Measurements from ENCODE around the gene INSC.

The INSC gene

GRCh38 chr11:15248749-15249148 lies 134.0 kb downstream of the INSC start:
- TF ChIP-seq RAD21 (IDR thresholded peaks at IDR 0.05; ENCODE audit: low read depth) (no peak), MAX (IDR thresholded peaks at IDR 0.05) (no peak), FOXM1 (IDR thresholded peaks at IDR 0.05; ENCODE audit: borderline replicate concordance, low read depth) (no peak), CEBPB (IDR thresholded peaks at IDR 0.05) (no peak), YY1 (IDR thresholded peaks at IDR 0.05; ENCODE audit: low read depth) (no peak), ZBTB7A (IDR thresholded peaks at IDR 0.05; ENCODE audit: low read depth) (no peak), REST (IDR thresholded peaks at IDR 0.05; ENCODE audit: low read depth) (no peak), USF1 (IDR thresholded peaks at IDR 0.05) (no peak), EGR1 (IDR thresholded peaks at IDR 0.05) (no peak), CREB1 (IDR thresholded peaks at IDR 0.05; ENCODE audit: low read depth) (no peak), TAF1 (IDR thresholded peaks at IDR 0.05; ENCODE audit: low read depth) (no peak), NFIC (IDR thresholded peaks at IDR 0.05) (no peak), EP300 (IDR thresholded peaks at IDR 0.05; ENCODE audit: borderline replicate concordance) (no peak), TEAD4 (IDR thresholded peaks at IDR 0.05) (no peak), TCF12 (IDR thresholded peaks at IDR 0.05; ENCODE audit: low read depth) (no peak)

- TF ChIP-seq RAD21 (IDR thresholded peaks at IDR 0.05; ENCODE audit: low read depth), result peak; percentile 34
- TF ChIP-seq MAX (IDR thresholded peaks at IDR 0.05), result no peak
- TF ChIP-seq CREB1 (IDR thresholded peaks at IDR 0.05; ENCODE audit: low read depth), result no peak
- TF ChIP-seq TAF1 (IDR thresholded peaks at IDR 0.05; ENCODE audit: low read depth), result no peak
- no peak for TF ChIP-seq CEBPB (IDR thresholded peaks at IDR 0.05)
- TF ChIP-seq TEAD4 (IDR thresholded peaks at IDR 0.05), result no peak
- no peak for TF ChIP-seq USF1 (IDR thresholded peaks at IDR 0.05)
Observed at GRCh38 chr11:15258433-15259165, 143.9 kb downstream of the INSC start.

- TF ChIP-seq TAF1 (IDR thresholded peaks at IDR 0.05; ENCODE audit: low read depth) (no peak), TCF12 (IDR thresholded peaks at IDR 0.05; ENCODE audit: low read depth) (no peak), RAD21 (IDR thresholded peaks at IDR 0.05; ENCODE audit: low read depth) (no peak), ZBTB7A (IDR thresholded peaks at IDR 0.05; ENCODE audit: low read depth) (no peak), CREB1 (IDR thresholded peaks at IDR 0.05; ENCODE audit: low read depth) (no peak), FOXM1 (IDR thresholded peaks at IDR 0.05; ENCODE audit: borderline replicate concordance, low read depth) (no peak), TEAD4 (IDR thresholded peaks at IDR 0.05) (no peak), MAX (IDR thresholded peaks at IDR 0.05) (no peak), NFIC (IDR thresholded peaks at IDR 0.05) (no peak), REST (IDR thresholded peaks at IDR 0.05; ENCODE audit: low read depth) (no peak)
Observed at GRCh38 chr11:15266999-15267398, 152.3 kb downstream of the INSC start.

- TF ChIP-seq USF1 (IDR thresholded peaks at IDR 0.05) (no peak), NFIC (IDR thresholded peaks at IDR 0.05) (no peak), CEBPB (IDR thresholded peaks at IDR 0.05) (no peak), CREB1 (IDR thresholded peaks at IDR 0.05; ENCODE audit: low read depth) (no peak), RAD21 (IDR thresholded peaks at IDR 0.05; ENCODE audit: low read depth) (no peak), ZBTB7A (IDR thresholded peaks at IDR 0.05; ENCODE audit: low read depth) (no peak), FOXM1 (IDR thresholded peaks at IDR 0.05; ENCODE audit: borderline replicate concordance, low read depth) (no peak), TCF12 (IDR thresholded peaks at IDR 0.05; ENCODE audit: low read depth) (no peak), TEAD4 (IDR thresholded peaks at IDR 0.05) (no peak), REST (IDR thresholded peaks at IDR 0.05; ENCODE audit: low read depth) (no peak), TAF1 (IDR thresholded peaks at IDR 0.05; ENCODE audit: low read depth) (no peak), EP300 (IDR thresholded peaks at IDR 0.05; ENCODE audit: borderline replicate concordance) (no peak), MAX (IDR thresholded peaks at IDR 0.05) (no peak), YY1 (IDR thresholded peaks at IDR 0.05; ENCODE audit: low read depth) (no peak), EGR1 (IDR thresholded peaks at IDR 0.05) (no peak)
Observed at GRCh38 chr11:15268598-15268997, 153.9 kb downstream of the INSC start.
